Measurements from ENCODE around the gene ETFB. TPM values are rescaled to one million over a fixed set of nuclear protein-coding genes. Genes with fewer than 3 reads are reported as not detected.

ETFB gene
- total and polyA plus RNA-seq, 5 donors from 2014 or later: 41.7 to 113 (median 76.8) TPM

- H3K27ac ChIP-seq (ENCODE audit: insufficient read depth, low read length, poor library complexity, severe bottlenecking): no peak overlapping the region
- Mint-ChIP-seq H3K9me3 (no peaks in the 10 kb centered on the region), H3K27ac (peak overlapping the region; percentile 32 to 86 (median 72)), H3K27me3 (no peaks in the 10 kb centered on the region), H3K36me3 (peaks cover 9% of the 10 kb centered on the region), H3K4me1 (peaks cover 10 to 29% (median 19%) of the 10 kb centered on the region in 4 donors), H3K4me3 (no peak overlapping the region)
- no peaks in the 10 kb centered on the region for H3K27me3 ChIP-seq (ENCODE audit: control insufficient read depth, insufficient read depth, low read length)
- peaks cover 5% of the 10 kb centered on the region for H3K36me3 ChIP-seq (ENCODE audit: control insufficient read depth, insufficient read depth, low read length)
- H3K4me1 ChIP-seq (ENCODE audit: control insufficient read depth, insufficient read depth, low read length, poor library complexity, severe bottlenecking): peaks cover 10% of the 10 kb centered on the region
- no peak overlapping the region for H3K4me3 ChIP-seq (ENCODE audit: low read depth, low read length)
- no peaks in the 10 kb centered on the region for H3K9me3 ChIP-seq (ENCODE audit: control insufficient read depth in 2 of 2, low read length in 2 of 2)
- ATAC-seq (ENCODE audit: low read depth in 2 of 2): no peak
- DNase-seq: no peak
These were observed 9.9 kb downstream of the ETFB start for GRCh38 chr19:51356159-51356801.

DNA sequence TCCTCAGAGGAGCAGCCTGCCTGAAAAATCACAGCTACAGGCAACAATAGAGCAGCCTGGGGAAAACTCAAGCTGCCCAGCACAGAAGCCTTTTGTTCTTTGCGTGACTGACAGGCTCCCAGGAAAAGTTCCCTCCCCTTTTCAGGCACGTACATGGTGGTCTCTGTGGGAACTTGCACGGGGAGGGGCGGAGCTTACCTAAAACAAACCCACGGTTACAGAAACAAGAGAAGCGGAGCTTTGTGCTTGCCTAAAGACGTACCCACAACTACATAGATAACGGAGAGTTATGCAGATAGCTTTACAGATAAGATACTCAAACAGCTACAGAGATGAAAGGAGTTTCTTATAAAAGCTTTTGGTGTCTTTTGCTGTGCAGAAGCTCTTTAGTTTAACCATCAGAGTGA is 11.4 kb downstream of the ETFB start:
- Mint-ChIP-seq H3K36me3 (peaks cover 16% of the 10 kb centered on the region), H3K9me3 (no peaks in the 10 kb centered on the region), H3K4me1 (peaks cover 10 to 29% (median 19%) of the 10 kb centered on the region in 4 donors), H3K27ac (peak overlapping the region; percentile 54 to 88 (median 84)), H3K27me3 (no peaks in the 10 kb centered on the region), H3K4me3 (peak overlapping the region; percentile 4 to 76 (median 58))
- peaks cover 10% of the 10 kb centered on the region for H3K4me1 ChIP-seq (ENCODE audit: control insufficient read depth, insufficient read depth, low read length, poor library complexity, severe bottlenecking)
- DNase-seq: peak in 2 of 3 donors; percentile 35 to 54
- peak overlapping the region; percentile 55 for H3K4me3 ChIP-seq (ENCODE audit: low read depth, low read length)
- H3K27me3 ChIP-seq (ENCODE audit: control insufficient read depth, insufficient read depth, low read length): no peaks in the 10 kb centered on the region
- peak; percentile 53 to 81 for ATAC-seq (ENCODE audit: low read depth in 2 of 2)
- no peaks in the 10 kb centered on the region for H3K9me3 ChIP-seq (ENCODE audit: control insufficient read depth in 2 of 2, low read length in 2 of 2)
- peak overlapping the region; percentile 17 for H3K27ac ChIP-seq (ENCODE audit: insufficient read depth, low read length, poor library complexity, severe bottlenecking)
- H3K36me3 ChIP-seq (ENCODE audit: control insufficient read depth, insufficient read depth, low read length): peaks cover 15% of the 10 kb centered on the region

DNA sequence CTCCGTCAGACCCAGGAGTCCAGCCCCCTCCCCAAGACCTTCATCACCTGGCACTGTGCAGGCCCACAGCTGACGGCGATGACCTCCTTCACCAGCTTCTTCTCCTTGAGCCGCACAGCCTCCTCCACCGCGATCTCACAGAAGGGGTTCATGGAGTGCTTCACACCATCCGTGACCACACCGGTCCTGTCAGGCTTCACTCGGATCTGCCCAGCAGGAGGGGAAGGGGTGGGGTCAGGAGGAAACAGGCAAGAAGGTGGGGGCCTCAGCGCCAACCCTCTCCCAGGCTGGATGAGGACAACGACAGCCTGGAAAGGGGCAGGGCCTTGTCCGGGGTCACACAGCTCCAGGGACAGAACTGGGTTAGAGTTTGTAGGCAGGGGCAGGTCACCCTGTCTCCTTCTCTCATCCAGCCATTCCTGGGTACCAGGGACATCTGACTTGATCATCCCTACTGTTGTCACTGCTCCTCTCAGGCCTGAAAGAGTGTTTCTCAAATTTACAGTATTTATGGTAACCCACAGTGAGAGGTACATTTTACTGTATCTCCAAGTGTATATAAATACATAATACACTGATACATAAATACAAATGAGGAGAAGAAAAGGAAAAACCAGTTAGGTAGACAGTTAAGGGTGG is 12.0 kb downstream of the ETFB start:
- ATAC-seq (ENCODE audit: low read depth in 2 of 2) (no peak), DNase-seq (no peak)
- H3K36me3 ChIP-seq (ENCODE audit: control insufficient read depth, insufficient read depth, low read length): peaks cover 15% of the 10 kb centered on the region
- peak overlapping the region; percentile 55 for H3K4me3 ChIP-seq (ENCODE audit: low read depth, low read length)
- no peaks in the 10 kb centered on the region for H3K9me3 Mint-ChIP-seq
- H3K4me1 Mint-ChIP-seq: peaks cover 10 to 29% (median 18%) of the 10 kb centered on the region in 4 donors
- H3K27ac ChIP-seq (ENCODE audit: insufficient read depth, low read length, poor library complexity, severe bottlenecking): peak overlapping the region; percentile 17
- H3K9me3 ChIP-seq (ENCODE audit: control insufficient read depth in 2 of 2, low read length in 2 of 2): no peaks in the 10 kb centered on the region
- H3K4me3 Mint-ChIP-seq: peak overlapping the region in 2 of 4 donors; percentile 71 to 76
- no peaks in the 10 kb centered on the region for H3K27me3 Mint-ChIP-seq
- H3K27ac Mint-ChIP-seq: peak overlapping the region in 2 of 3 donors; percentile 56 to 84
- H3K4me1 ChIP-seq (ENCODE audit: control insufficient read depth, insufficient read depth, low read length, poor library complexity, severe bottlenecking): peaks cover 10% of the 10 kb centered on the region
- H3K27me3 ChIP-seq (ENCODE audit: control insufficient read depth, insufficient read depth, low read length): no peaks in the 10 kb centered on the region
- peaks cover 16% of the 10 kb centered on the region for H3K36me3 Mint-ChIP-seq

DNA sequence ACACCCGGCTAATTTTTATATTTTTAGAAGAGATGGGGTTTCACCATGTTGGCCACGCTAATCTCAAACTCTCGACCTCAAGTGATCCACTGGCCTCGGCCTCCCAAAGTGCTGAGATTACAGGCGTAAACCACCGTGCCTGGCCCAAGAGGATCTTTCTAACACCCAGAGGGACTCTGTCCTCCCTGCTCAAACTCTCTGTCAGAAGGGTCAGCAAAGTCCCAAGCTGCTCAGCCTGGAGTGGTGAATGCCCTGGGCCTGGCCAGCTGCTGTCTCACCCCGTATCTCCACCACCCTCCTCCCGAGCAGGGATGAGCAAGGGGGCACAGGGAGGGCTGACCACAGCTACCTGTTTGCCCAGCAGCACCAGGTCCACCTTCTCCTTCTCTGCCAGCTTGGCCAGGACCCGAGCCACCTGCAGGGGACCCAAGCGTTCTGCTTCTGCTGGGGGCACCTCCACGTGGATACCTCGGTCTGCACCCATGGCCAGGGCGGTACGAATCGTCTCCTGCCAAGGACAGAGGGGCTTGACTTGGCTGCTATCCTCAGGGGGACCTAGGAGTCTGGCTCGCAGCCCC is 13.3 kb downstream of the ETFB start:
- H3K27me3 Mint-ChIP-seq: no peaks in the 10 kb centered on the region
- ATAC-seq (ENCODE audit: low read depth in 2 of 2): no peak
- H3K27me3 ChIP-seq (ENCODE audit: control insufficient read depth, insufficient read depth, low read length): no peaks in the 10 kb centered on the region
- peaks cover 10% of the 10 kb centered on the region for H3K4me1 ChIP-seq (ENCODE audit: control insufficient read depth, insufficient read depth, low read length, poor library complexity, severe bottlenecking)
- no peak for DNase-seq
- H3K9me3 ChIP-seq (ENCODE audit: control insufficient read depth in 2 of 2, low read length in 2 of 2): no peaks in the 10 kb centered on the region
- no peak overlapping the region for H3K27ac Mint-ChIP-seq
- H3K4me3 Mint-ChIP-seq: no peak overlapping the region
- H3K36me3 Mint-ChIP-seq: peaks cover 16% of the 10 kb centered on the region
- H3K9me3 Mint-ChIP-seq: no peaks in the 10 kb centered on the region
- H3K27ac ChIP-seq (ENCODE audit: insufficient read depth, low read length, poor library complexity, severe bottlenecking): no peak overlapping the region
- peaks cover 15% of the 10 kb centered on the region for H3K36me3 ChIP-seq (ENCODE audit: control insufficient read depth, insufficient read depth, low read length)
- no peak overlapping the region for H3K4me3 ChIP-seq (ENCODE audit: low read depth, low read length)
- H3K4me1 Mint-ChIP-seq: peaks cover 10 to 29% (median 17%) of the 10 kb centered on the region in 4 donors

DNA sequence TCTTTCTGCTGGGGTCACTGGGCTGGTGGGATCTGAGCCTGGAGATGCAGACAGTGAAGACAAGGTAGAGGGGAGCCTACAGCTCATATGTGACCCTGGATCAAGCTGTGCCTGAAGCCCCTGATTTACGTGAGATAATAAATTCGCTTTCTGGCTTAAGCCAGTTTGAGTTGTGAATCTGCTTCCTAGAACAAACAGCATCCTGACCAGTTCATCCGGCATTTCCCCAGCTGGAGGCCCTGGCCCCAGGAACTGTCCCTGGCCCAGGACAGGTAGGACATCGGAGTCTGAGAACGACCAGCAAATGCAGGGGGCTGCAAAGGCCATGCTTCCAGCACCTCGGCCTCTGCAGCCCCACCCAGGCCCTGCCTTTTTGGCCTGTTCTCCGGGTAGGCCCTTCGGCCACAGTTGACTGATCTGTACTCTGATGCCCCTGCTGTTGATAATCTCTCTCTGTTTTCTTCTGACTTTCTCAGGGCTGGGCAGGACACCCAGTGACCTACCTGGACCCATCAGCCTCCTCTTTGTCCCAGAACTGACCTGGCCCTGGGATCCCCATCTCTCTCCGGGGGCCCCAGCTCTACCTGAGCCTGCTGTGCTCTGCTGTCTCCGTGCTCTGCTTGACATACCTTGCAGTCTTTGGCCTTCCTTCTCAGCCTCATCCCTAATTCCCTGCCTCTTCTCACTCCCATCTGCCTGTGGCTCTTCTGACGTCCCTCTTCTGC is 14.8 kb downstream of the ETFB start:
- no peak for ATAC-seq (ENCODE audit: low read depth in 2 of 2)

GRCh38 chr19:51347209-51347928 is 18.8 kb downstream of the ETFB start:
- H3K27me3 ChIP-seq (ENCODE audit: control insufficient read depth, insufficient read depth, low read length): no peaks in the 10 kb centered on the region
- peaks cover 35% of the 10 kb centered on the region for H3K36me3 ChIP-seq (ENCODE audit: control insufficient read depth, insufficient read depth, low read length)
- no peak overlapping the region for H3K27ac ChIP-seq (ENCODE audit: insufficient read depth, low read length, poor library complexity, severe bottlenecking)
- H3K4me1 ChIP-seq (ENCODE audit: control insufficient read depth, insufficient read depth, low read length, poor library complexity, severe bottlenecking): no peaks in the 10 kb centered on the region
- H3K4me3 ChIP-seq (ENCODE audit: low read depth, low read length): no peak overlapping the region
- Mint-ChIP-seq H3K27me3 (no peaks in the 10 kb centered on the region), H3K36me3 (peaks cover 24% of the 10 kb centered on the region), H3K27ac (no peak overlapping the region), H3K4me3 (no peak overlapping the region), H3K4me1 (no peaks in the 10 kb centered on the region), H3K9me3 (no peaks in the 10 kb centered on the region)
- DNase-seq (no peak), ATAC-seq (ENCODE audit: low read depth in 2 of 2) (no peak)
- H3K9me3 ChIP-seq (ENCODE audit: control insufficient read depth in 2 of 2, low read length in 2 of 2): no peaks in the 10 kb centered on the region

More for the DNA sequence above, 14.8 kb downstream of the ETFB start:
- H3K27me3 Mint-ChIP-seq: no peaks in the 10 kb centered on the region
- no peaks in the 10 kb centered on the region for H3K27me3 ChIP-seq (ENCODE audit: control insufficient read depth, insufficient read depth, low read length)
- peaks cover 25% of the 10 kb centered on the region for H3K36me3 ChIP-seq (ENCODE audit: control insufficient read depth, insufficient read depth, low read length)
- H3K4me3 Mint-ChIP-seq: no peak overlapping the region
- H3K9me3 Mint-ChIP-seq: no peaks in the 10 kb centered on the region
- DNase-seq: no peak
- peaks cover 10% of the 10 kb centered on the region for H3K4me1 ChIP-seq (ENCODE audit: control insufficient read depth, insufficient read depth, low read length, poor library complexity, severe bottlenecking)
- no peaks in the 10 kb centered on the region for H3K9me3 ChIP-seq (ENCODE audit: control insufficient read depth in 2 of 2, low read length in 2 of 2)
- H3K4me3 ChIP-seq (ENCODE audit: low read depth, low read length): no peak overlapping the region
- no peak overlapping the region for H3K27ac ChIP-seq (ENCODE audit: insufficient read depth, low read length, poor library complexity, severe bottlenecking)
- peaks cover 10 to 23% (median 14%) of the 10 kb centered on the region in 4 donors for H3K4me1 Mint-ChIP-seq
- peak overlapping the region in 2 of 3 donors; percentile 55 to 71 for H3K27ac Mint-ChIP-seq
- peaks cover 21% of the 10 kb centered on the region for H3K36me3 Mint-ChIP-seq

GRCh38 chr19:51346742-51347141 is 19.4 kb downstream of the ETFB start:
- Mint-ChIP-seq H3K27ac (no peak overlapping the region), H3K9me3 (no peaks in the 10 kb centered on the region), H3K4me1 (no peaks in the 10 kb centered on the region), H3K36me3 (peaks cover 17% of the 10 kb centered on the region), H3K27me3 (no peaks in the 10 kb centered on the region), H3K4me3 (no peak overlapping the region)
- H3K4me1 ChIP-seq (ENCODE audit: control insufficient read depth, insufficient read depth, low read length, poor library complexity, severe bottlenecking): no peaks in the 10 kb centered on the region
- DNase-seq (no peak), ATAC-seq (ENCODE audit: low read depth in 2 of 2) (no peak)
- H3K9me3 ChIP-seq (ENCODE audit: control insufficient read depth in 2 of 2, low read length in 2 of 2): no peaks in the 10 kb centered on the region
- peaks cover 33% of the 10 kb centered on the region for H3K36me3 ChIP-seq (ENCODE audit: control insufficient read depth, insufficient read depth, low read length)
- no peaks in the 10 kb centered on the region for H3K27me3 ChIP-seq (ENCODE audit: control insufficient read depth, insufficient read depth, low read length)
- no peak overlapping the region for H3K27ac ChIP-seq (ENCODE audit: insufficient read depth, low read length, poor library complexity, severe bottlenecking)
- H3K4me3 ChIP-seq (ENCODE audit: low read depth, low read length): no peak overlapping the region
